GM23248 (cell line): ENCODE measurements around the gene SCMH1. TPM values are rescaled to one million over a fixed set of nuclear protein-coding genes. Genes with fewer than 3 reads are reported as not detected.

ENCODE experiments used
- DNase-seq: peaks from one replicate; pipeline ENCODE4 v3.0.0-alpha.2; 2015
- H2AFZ ChIP-seq: fragments of 200-600 bp; sonication (generic); 2 replicates; pipeline ENCODE4 v1.6.1; 2016; ENCODE audit warnings: antibody characterized with exemption
- H3F3A ChIP-seq: fragments of 200-600 bp; sonication (generic); 2 replicates; pipeline ENCODE4 v1.6.1; 2016; ENCODE audit warnings: mild to moderate bottlenecking, antibody characterized with exemption, mixed run types; ENCODE audit not compliant: insufficient read depth
- H3K27ac ChIP-seq: fragments of 200-600 bp; sonication (generic); 2 replicates; pipeline ENCODE4 v1.5.1; 2016; ENCODE audit warnings: mild to moderate bottlenecking
- H3K27me3 ChIP-seq: fragments of 200-600 bp; sonication (generic); replicated peaks from 2 replicates; pipeline ENCODE4 v1.6.1; 2016; ENCODE audit warnings: mild to moderate bottlenecking; ENCODE audit not compliant: insufficient read depth
- H3K36me3 ChIP-seq: fragments of 200-600 bp; sonication (generic); 2 replicates; pipeline ENCODE4 v1.6.1; 2016; ENCODE audit warnings: low read depth, mild to moderate bottlenecking
- H3K4me1 ChIP-seq: fragments of 200-600 bp; sonication (generic); 2 replicates; pipeline ENCODE4 v1.6.1; 2016; ENCODE audit warnings: mild to moderate bottlenecking; ENCODE audit not compliant: insufficient read depth
- H3K4me2 ChIP-seq: fragments of 200-600 bp; sonication (generic); one replicate; pipeline ENCODE4 v1.6.1; 2016; ENCODE audit warnings: mild to moderate bottlenecking; ENCODE audit not compliant: unreplicated experiment
- H3K4me3 ChIP-seq: fragments of 200-600 bp; sonication (generic); 2 replicates; pipeline ENCODE4 v1.5.1; 2016; ENCODE audit warnings: mild to moderate bottlenecking
- H3K79me2 ChIP-seq: fragments of 200-600 bp; sonication (generic); 2 replicates; pipeline ENCODE4 v1.6.1; 2016; ENCODE audit warnings: mild to moderate bottlenecking; ENCODE audit not compliant: insufficient read depth
- H3K9ac ChIP-seq: fragments of 200-600 bp; sonication (generic); 2 replicates; pipeline ENCODE4 v1.6.1; 2016; ENCODE audit warnings: mild to moderate bottlenecking
- H3K9me2 ChIP-seq: fragments of 200-600 bp; sonication (generic); 2 replicates; pipeline ENCODE4 v1.6.1; 2016; ENCODE audit warnings: mixed run types, mild to moderate bottlenecking, moderate library complexity; ENCODE audit not compliant: insufficient read depth
- H3K9me3 ChIP-seq: fragments of 200-600 bp; sonication (generic); one replicate; pipeline ENCODE4 v1.6.1; 2017; ENCODE audit warnings: low read depth
- H4K20me1 ChIP-seq: fragments of 200-600 bp; sonication (generic); 2 replicates; pipeline ENCODE4 v1.6.0; 2016; ENCODE audit not compliant: insufficient read depth
- EZH2 ChIP-seq: fragments of 200-600 bp; sonication (generic); IDR thresholded peaks from 2 replicates; pipeline ENCODE4 v1.6.1; 2018; ENCODE audit warnings: antibody characterized with exemption, mild to moderate bottlenecking; ENCODE audit not compliant: insufficient read depth, poor library complexity, severe bottlenecking
- EZH2phosphoT487 ChIP-seq: fragments of 200-600 bp; sonication (generic); IDR thresholded peaks from 2 replicates; pipeline ENCODE4 v1.6.1; 2018; ENCODE audit warnings: antibody characterized with exemption, moderate library complexity, mild to moderate bottlenecking, low read depth; ENCODE audit not compliant: insufficient read depth
- WGBS, 2 experiments: methylation state at CpG; one replicate each; pipeline ENCODE4 v1.1.6; 2015 to 2017; ENCODE audit warnings: low lambda C conversion rate in 2 of 2, low coverage in 1 of 2; ENCODE audit errors: missing lambda C conversion rate in 2 of 2; 5-methylcytosine and 5-hydroxymethylcytosine counted together
- in situ Hi-C: fragments of 300-500 bp; cut with MboI; formaldehyde crosslinking; loops from 2 replicates; pipeline ENCODE4 v1.15.0; 2020
- polyA plus RNA-seq: library from polyadenylated mRNA; unstranded; fragments of >200 nt; fragmentation: Nextera tagmentation; extraction: Ambion mirVana; gene quantifications from 2 replicates; pipeline ENCODE4 v1.2.1, GENCODE V29; 2016
- total RNA-seq: library from RNA; depleted of rRNA; stranded (reverse); fragments of >200 nt; shearing (Covaris generic); gene quantifications from 2 replicates; pipeline ENCODE4 v1.2.3, GENCODE V29; 2014

SCMH1 gene
- total and polyA plus RNA-seq, 2 experiments from 2014 or later: 10.8 to 16.6 TPM

GRCh38 chr1:41249319-41249718 lies 7.2 kb upstream of the SCMH1 start:
- Histone ChIP-seq H3F3A (no peaks in the 10 kb centered on the region), H3K9me3 (no peaks in the 10 kb centered on the region), H3K4me3 (no peak overlapping the region), H3K9ac (no peak overlapping the region), H3K4me1 (no peaks in the 10 kb centered on the region), H3K9me2 (no peaks in the 10 kb centered on the region), H2AFZ (no peak overlapping the region), H3K36me3 (no peaks in the 10 kb centered on the region), H3K27me3 (0 out of 2 replicates have a peak, but pooled peaks cover 3% of the 10 kb centered on the region), H3K4me2 (no peak overlapping the region), H4K20me1 (no peaks in the 10 kb centered on the region), H3K79me2 (no peaks in the 10 kb centered on the region), H3K27ac (no peak overlapping the region)
- WGBS, 2 experiments: 26% methylated on average over 5 of the region's 5 CpGs
- in situ Hi-C loops: no loop called here
- TF ChIP-seq EZH2 (no peak), EZH2phosphoT487 (no peak)
- DNase-seq: no peak

DNA sequence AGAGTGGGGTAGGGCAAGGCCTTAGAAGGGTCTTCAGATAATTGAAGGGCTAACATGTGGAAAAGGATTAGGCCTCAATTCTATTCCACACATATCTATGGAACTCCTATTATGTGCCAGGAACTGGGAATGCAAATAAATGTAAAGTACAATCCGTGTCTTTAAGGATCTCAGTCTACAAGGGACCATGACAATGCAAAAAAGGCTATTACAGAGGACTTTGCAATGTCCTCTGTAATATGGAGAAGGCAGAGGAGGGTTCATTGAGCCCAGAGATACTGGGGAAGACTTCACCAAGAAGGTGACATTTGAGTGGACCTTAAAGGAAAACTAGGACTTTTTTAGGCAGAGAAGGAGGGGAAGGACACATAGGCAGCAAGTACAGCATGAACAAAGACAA lies 4.5 kb upstream of the SCMH1 start:
- Histone ChIP-seq H3K4me1 (no peaks in the 10 kb centered on the region), H3K9me3 (no peaks in the 10 kb centered on the region), H3K27ac (no peak overlapping the region), H3K9ac (no peak overlapping the region), H3K36me3 (no peaks in the 10 kb centered on the region), H3K79me2 (no peaks in the 10 kb centered on the region), H3K4me2 (no peak overlapping the region), H3K4me3 (no peak overlapping the region), H3K27me3 (no peaks in the 10 kb centered on the region), H2AFZ (no peak overlapping the region), H3K9me2 (no peaks in the 10 kb centered on the region), H4K20me1 (no peaks in the 10 kb centered on the region), H3F3A (no peaks in the 10 kb centered on the region)
- WGBS, 2 experiments: 82 to 95% methylated on average over 1 of the region's 1 CpG
- in situ Hi-C loops: no loop called here
- DNase-seq: no peak
- no peak for TF ChIP-seq EZH2phosphoT487
- no peak for TF ChIP-seq EZH2

DNA sequence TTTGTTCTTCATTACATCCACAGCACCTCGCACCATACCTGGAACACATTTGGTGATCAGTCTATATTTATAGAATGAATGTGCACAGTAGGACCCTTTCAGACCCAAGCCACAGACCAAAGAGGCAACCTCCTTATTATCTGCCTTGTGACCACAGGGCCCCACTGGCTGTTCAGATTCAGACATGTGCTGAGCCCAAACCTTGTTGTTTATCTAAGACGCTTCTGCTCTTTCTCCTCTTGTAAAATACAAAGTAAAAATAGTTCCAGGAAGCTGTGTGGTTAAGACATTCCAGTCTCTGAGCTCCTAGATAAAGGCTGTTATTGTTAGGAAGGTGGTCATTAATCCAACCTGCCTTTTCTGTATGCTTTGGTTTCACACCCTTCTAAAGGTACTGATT lies 3.6 kb upstream of the SCMH1 start:
- H3K4me2 ChIP-seq: no peak overlapping the region
- H3K9me3 ChIP-seq: no peaks in the 10 kb centered on the region
- in situ Hi-C loops: no loop called here
- no peaks in the 10 kb centered on the region for H3K79me2 ChIP-seq
- no peaks in the 10 kb centered on the region for H3K27me3 ChIP-seq
- H3K36me3 ChIP-seq: no peaks in the 10 kb centered on the region
- 93 to 98% methylated on average over 2 of the region's 2 CpGs for WGBS, 2 experiments
- peaks cover 5% of the 10 kb centered on the region for H3F3A ChIP-seq
- no peak overlapping the region for H3K9ac ChIP-seq
- peaks cover 5% of the 10 kb centered on the region for H3K4me1 ChIP-seq
- no peaks in the 10 kb centered on the region for H3K9me2 ChIP-seq
- H3K27ac ChIP-seq: no peak overlapping the region
- no peak overlapping the region for H2AFZ ChIP-seq
- H3K4me3 ChIP-seq: no peak overlapping the region
- DNase-seq: no peak
- H4K20me1 ChIP-seq: no peaks in the 10 kb centered on the region
- no peak for TF ChIP-seq EZH2phosphoT487
- TF ChIP-seq EZH2: no peak

DNA sequence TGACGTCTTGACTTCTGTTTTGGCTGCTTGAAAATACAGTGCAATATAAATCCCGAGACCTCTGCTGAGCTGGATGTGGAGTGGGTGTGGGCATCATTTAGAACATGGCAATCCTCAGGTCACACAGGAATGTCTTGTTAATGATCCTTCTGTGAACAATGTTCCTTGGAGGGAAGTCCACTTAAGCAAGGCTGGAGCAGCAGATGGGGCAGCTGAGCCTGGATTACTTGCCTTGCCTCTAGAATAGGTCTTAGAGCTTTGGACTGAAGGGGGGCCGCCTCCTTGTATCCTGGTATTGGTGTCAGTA lies 926 bp upstream of the SCMH1 start:
- no peaks in the 10 kb centered on the region for H3K9me2 ChIP-seq
- no peak for DNase-seq
- H3K9me3 ChIP-seq: no peaks in the 10 kb centered on the region
- H3K27me3 ChIP-seq: no peaks in the 10 kb centered on the region
- H3F3A ChIP-seq: peaks cover 32% of the 10 kb centered on the region
- H3K79me2 ChIP-seq: peaks cover 19% of the 10 kb centered on the region
- peak overlapping the region; percentile 88 for H2AFZ ChIP-seq
- H4K20me1 ChIP-seq: no peaks in the 10 kb centered on the region
- no peak overlapping the region for H3K9ac ChIP-seq
- H3K27ac ChIP-seq: no peak overlapping the region
- peak overlapping the region; percentile 75 for H3K4me3 ChIP-seq
- in situ Hi-C loops: no loop called here
- H3K36me3 ChIP-seq: no peaks in the 10 kb centered on the region
- no peak for TF ChIP-seq EZH2
- no peak for TF ChIP-seq EZH2phosphoT487
- 97% methylated on average over 3 of the region's 3 CpGs for WGBS, 2 experiments
- H3K4me2 ChIP-seq: no peak overlapping the region
- peaks cover 18% of the 10 kb centered on the region for H3K4me1 ChIP-seq
